WTC11 (cell line): ENCODE data around the gene P2RX4. TPM values are rescaled to one million over a fixed set of nuclear protein-coding genes. Genes with fewer than 3 reads are reported as not detected.

Source experiments
- ATAC-seq: fragments of 200-7000 bp; cut with Tn5 transposase; 2 replicates; pipeline ENCODE4 v1.10.0; 2021; ENCODE audit warnings: mild to moderate bottlenecking, moderate library complexity
- CTCF ChIA-PET: fragments of 300-600 bp; sonication (Branson Sonifier 250); formaldehyde crosslinking; loops from one replicate; lab custom pipeline; 2021; ENCODE audit warnings: antibody characterized with exemption; lab: Charles Lee
- POLR2A ChIA-PET: fragments of 350-600 bp; sonication (Branson Sonifier 250); formaldehyde crosslinking; loops from one replicate; lab custom pipeline; 2021; ENCODE audit warnings: antibody characterized with exemption; lab: Charles Lee
- DNase-seq: peaks from one replicate; pipeline ENCODE4 v3.0.0; 2021; ENCODE audit warnings: low spot score
- H3K27ac Mint-ChIP-seq: 2 replicates; pipeline ENCODE4 v1.8.0; 2021; ENCODE audit warnings: mixed read lengths
- H3K27me3 Mint-ChIP-seq: 2 replicates; pipeline ENCODE4 v1.8.0; 2021; ENCODE audit warnings: low read depth, mild to moderate bottlenecking, moderate library complexity, mixed read lengths
- H3K36me3 Mint-ChIP-seq: 2 replicates; pipeline ENCODE4 v1.8.0; 2021; ENCODE audit warnings: mixed read lengths
- H3K4me1 Mint-ChIP-seq: 2 replicates; pipeline ENCODE4 v1.8.0; 2022; ENCODE audit warnings: mixed read lengths
- H3K4me3 Mint-ChIP-seq: 2 replicates; pipeline ENCODE4 v1.8.0; 2021; ENCODE audit warnings: mild to moderate bottlenecking, moderate library complexity, mixed read lengths
- H3K9me3 Mint-ChIP-seq: 2 replicates; pipeline ENCODE4 v1.8.0; 2021; ENCODE audit warnings: mixed read lengths
- CREB1 ChIP-seq: sonication (generic); formaldehyde crosslinking; IDR thresholded peaks from 2 replicates; pipeline ENCODE4 v1.8.0; 2023; ENCODE audit warnings: mild to moderate bottlenecking, missing genetic modification reagents
- CREM ChIP-seq: sonication (generic); formaldehyde crosslinking; IDR thresholded peaks from 2 replicates; pipeline ENCODE4 v1.8.1; 2022; ENCODE audit warnings: mild to moderate bottlenecking, missing genetic modification reagents, moderate library complexity
- ESRRA ChIP-seq: sonication (generic); formaldehyde crosslinking; IDR thresholded peaks from 2 replicates; pipeline ENCODE4 v1.8.1; 2022; ENCODE audit warnings: mild to moderate bottlenecking, missing genetic modification reagents, borderline replicate concordance
- FOXP1 ChIP-seq: sonication (generic); formaldehyde crosslinking; IDR thresholded peaks from 2 replicates; pipeline ENCODE4 v1.8.0; 2022; ENCODE audit warnings: missing genetic modification reagents, mild to moderate bottlenecking, moderate library complexity, borderline replicate concordance
- GABPB1 ChIP-seq: sonication (generic); formaldehyde crosslinking; IDR thresholded peaks from 2 replicates; pipeline ENCODE4 v1.8.1; 2023; ENCODE audit warnings: mild to moderate bottlenecking, missing genetic modification reagents
- GRHL2 ChIP-seq: fragments of 250-450 bp; sonication (Bioruptor Pico); IDR thresholded peaks from 2 replicates; pipeline ENCODE4 v1.8.0; 2022; ENCODE audit warnings: mild to moderate bottlenecking, moderate library complexity; ENCODE audit not compliant: insufficient replicate concordance, severe bottlenecking
- GTF2I ChIP-seq: fragments of 250-450 bp; sonication (Bioruptor Pico); conservative IDR thresholded peaks from 2 replicates; pipeline ENCODE4 v1.4.0; 2021; ENCODE audit warnings: mild to moderate bottlenecking
- NFE2L1 ChIP-seq: sonication (generic); formaldehyde crosslinking; IDR thresholded peaks from 2 replicates; pipeline ENCODE4 v1.8.1; 2023; ENCODE audit warnings: missing genetic modification reagents
- OVOL2 ChIP-seq: fragments of 250-450 bp; sonication (Bioruptor Pico); IDR thresholded peaks from 2 replicates; pipeline ENCODE4 v1.9.0; 2021; ENCODE audit warnings: mild to moderate bottlenecking, borderline replicate concordance
- PRRX2 ChIP-seq: fragments of 250-450 bp; sonication (Bioruptor Pico); IDR thresholded peaks from 2 replicates; pipeline ENCODE4 v1.8.0; 2021; ENCODE audit warnings: mild to moderate bottlenecking
- RORB ChIP-seq: fragments of 250-450 bp; sonication (Bioruptor Pico); IDR thresholded peaks from 2 replicates; pipeline ENCODE4 v1.9.0; 2021; ENCODE audit warnings: mild to moderate bottlenecking
- SMAD4 ChIP-seq: sonication (generic); formaldehyde crosslinking; IDR thresholded peaks from 2 replicates; pipeline ENCODE4 v1.8.0; 2022; ENCODE audit warnings: mild to moderate bottlenecking, missing genetic modification reagents
- TEAD4 ChIP-seq: sonication (generic); formaldehyde crosslinking; IDR thresholded peaks from 2 replicates; pipeline ENCODE4 v1.8.0; 2022; ENCODE audit warnings: mild to moderate bottlenecking, missing genetic modification reagents
- ZNF232 ChIP-seq: sonication (generic); formaldehyde crosslinking; IDR thresholded peaks from 2 replicates; pipeline ENCODE4 v1.8.0; 2022; ENCODE audit warnings: mild to moderate bottlenecking, missing genetic modification reagents
- ZNF423 ChIP-seq: fragments of 250-450 bp; sonication (Bioruptor Pico); IDR thresholded peaks from 2 replicates; pipeline ENCODE4 v2.1.2; 2022; ENCODE audit warnings: mild to moderate bottlenecking, moderate library complexity
- total RNA-seq: library from RNA; stranded (reverse); gene quantifications from 3 replicates; pipeline ENCODE4 v1.2.3, GENCODE V29; 2021
- TF ChIP-seq, protein P1 (sequence below): sonication (generic); formaldehyde crosslinking; IDR thresholded peaks from 2 replicates; pipeline ENCODE4 v1.8.1; 2023; ENCODE audit warnings: mild to moderate bottlenecking, missing genetic modification reagents, borderline replicate concordance
- TF ChIP-seq, protein P2 (sequence below): sonication (generic); formaldehyde crosslinking; IDR thresholded peaks from 2 replicates; pipeline ENCODE4 v1.8.1; 2022; ENCODE audit warnings: mild to moderate bottlenecking, moderate library complexity, missing genetic modification reagents
- TF ChIP-seq, protein P3 (sequence below): sonication (generic); formaldehyde crosslinking; IDR thresholded peaks from 2 replicates; pipeline ENCODE4 v1.8.1; 2023; ENCODE audit warnings: mild to moderate bottlenecking, missing genetic modification reagents, moderate library complexity
- TF ChIP-seq, protein P4 (sequence below): sonication (generic); formaldehyde crosslinking; IDR thresholded peaks from 2 replicates; pipeline ENCODE4 v1.8.1; 2022; ENCODE audit warnings: low read depth, mild to moderate bottlenecking, moderate library complexity, missing genetic modification reagents, borderline replicate concordance
- TF ChIP-seq, protein P5 (sequence below): sonication (generic); formaldehyde crosslinking; conservative IDR thresholded peaks from 2 replicates; pipeline ENCODE4 v1.8.1; 2023; ENCODE audit warnings: mild to moderate bottlenecking, low read depth, missing genetic modification reagents, moderate library complexity
- TF ChIP-seq, protein P6 (sequence below): sonication (generic); formaldehyde crosslinking; IDR thresholded peaks from 2 replicates; pipeline ENCODE4 v1.8.1; 2023; ENCODE audit warnings: mild to moderate bottlenecking, missing genetic modification reagents, moderate library complexity

The P2RX4 gene
- total RNA-seq, 1 experiment from 2014 or later, result 13.9 TPM

DNA sequence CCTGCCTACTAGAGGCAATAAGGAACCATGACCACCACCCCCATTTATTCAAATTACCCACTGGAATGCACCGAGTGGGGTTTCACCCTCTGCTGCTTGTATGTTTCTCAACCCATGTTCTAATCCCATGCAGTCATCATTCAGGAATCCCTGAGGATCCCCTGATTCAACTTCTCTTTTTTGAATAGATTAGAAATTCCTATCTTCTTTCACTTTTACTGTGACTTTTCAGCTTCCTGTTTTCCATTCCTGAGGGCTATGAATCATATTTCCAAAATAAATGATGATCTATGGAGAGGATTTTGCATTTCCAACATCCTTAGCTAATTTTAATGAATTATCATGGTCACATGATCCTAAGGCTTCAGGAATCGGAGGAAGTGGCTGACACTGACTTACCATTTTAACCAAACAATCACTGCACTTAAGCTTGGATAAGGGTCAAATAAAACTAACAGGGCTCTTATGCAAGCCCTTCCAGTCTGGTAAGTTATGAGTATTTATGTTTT, 19.4 kb upstream of the P2RX4 start:
- no peaks in the 10 kb centered on the region for H3K4me1 Mint-ChIP-seq
- POLR2A ChIA-PET, result no interaction called here
- H3K27me3 Mint-ChIP-seq, result no peaks in the 10 kb centered on the region
- no peaks in the 10 kb centered on the region for H3K36me3 Mint-ChIP-seq
- no peak overlapping the region for H3K27ac Mint-ChIP-seq
- no peak for ATAC-seq
- DNase-seq, result no peak
- CTCF ChIA-PET, result interaction anchor here (1.8 kb wide), 1 partner anchor 185 kb away, joined by 6 read pairs; no protein-coding TSS in a partner anchor
- H3K4me3 Mint-ChIP-seq, result no peak overlapping the region
- TF ChIP-seq CREM (CRISPR knock-in tag) (no peak), CREB1 (CRISPR knock-in tag) (no peak), NFE2L1 (CRISPR knock-in tag) (no peak), GTF2I (CRISPR knock-in tag) (no peak), OVOL2 (no peak), RORB (CRISPR knock-in tag) (no peak)
- TF ChIP-seq, protein P1, sequence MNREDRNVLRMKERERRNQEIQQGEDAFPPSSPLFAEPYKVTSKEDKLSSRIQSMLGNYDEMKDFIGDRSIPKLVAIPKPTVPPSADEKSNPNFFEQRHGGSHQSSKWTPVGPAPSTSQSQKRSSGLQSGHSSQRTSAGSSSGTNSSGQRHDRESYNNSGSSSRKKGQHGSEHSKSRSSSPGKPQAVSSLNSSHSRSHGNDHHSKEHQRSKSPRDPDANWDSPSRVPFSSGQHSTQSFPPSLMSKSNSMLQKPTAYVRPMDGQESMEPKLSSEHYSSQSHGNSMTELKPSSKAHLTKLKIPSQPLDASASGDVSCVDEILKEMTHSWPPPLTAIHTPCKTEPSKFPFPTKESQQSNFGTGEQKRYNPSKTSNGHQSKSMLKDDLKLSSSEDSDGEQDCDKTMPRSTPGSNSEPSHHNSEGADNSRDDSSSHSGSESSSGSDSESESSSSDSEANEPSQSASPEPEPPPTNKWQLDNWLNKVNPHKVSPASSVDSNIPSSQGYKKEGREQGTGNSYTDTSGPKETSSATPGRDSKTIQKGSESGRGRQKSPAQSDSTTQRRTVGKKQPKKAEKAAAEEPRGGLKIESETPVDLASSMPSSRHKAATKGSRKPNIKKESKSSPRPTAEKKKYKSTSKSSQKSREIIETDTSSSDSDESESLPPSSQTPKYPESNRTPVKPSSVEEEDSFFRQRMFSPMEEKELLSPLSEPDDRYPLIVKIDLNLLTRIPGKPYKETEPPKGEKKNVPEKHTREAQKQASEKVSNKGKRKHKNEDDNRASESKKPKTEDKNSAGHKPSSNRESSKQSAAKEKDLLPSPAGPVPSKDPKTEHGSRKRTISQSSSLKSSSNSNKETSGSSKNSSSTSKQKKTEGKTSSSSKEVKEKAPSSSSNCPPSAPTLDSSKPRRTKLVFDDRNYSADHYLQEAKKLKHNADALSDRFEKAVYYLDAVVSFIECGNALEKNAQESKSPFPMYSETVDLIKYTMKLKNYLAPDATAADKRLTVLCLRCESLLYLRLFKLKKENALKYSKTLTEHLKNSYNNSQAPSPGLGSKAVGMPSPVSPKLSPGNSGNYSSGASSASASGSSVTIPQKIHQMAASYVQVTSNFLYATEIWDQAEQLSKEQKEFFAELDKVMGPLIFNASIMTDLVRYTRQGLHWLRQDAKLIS (CRISPR knock-in tag), result no peak
- TF ChIP-seq, protein P2, sequence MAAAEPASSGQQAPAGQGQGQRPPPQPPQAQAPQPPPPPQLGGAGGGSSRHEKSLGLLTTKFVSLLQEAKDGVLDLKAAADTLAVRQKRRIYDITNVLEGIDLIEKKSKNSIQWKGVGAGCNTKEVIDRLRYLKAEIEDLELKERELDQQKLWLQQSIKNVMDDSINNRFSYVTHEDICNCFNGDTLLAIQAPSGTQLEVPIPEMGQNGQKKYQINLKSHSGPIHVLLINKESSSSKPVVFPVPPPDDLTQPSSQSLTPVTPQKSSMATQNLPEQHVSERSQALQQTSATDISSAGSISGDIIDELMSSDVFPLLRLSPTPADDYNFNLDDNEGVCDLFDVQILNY (CRISPR knock-in tag), result no peak
- TF ChIP-seq, protein P3, sequence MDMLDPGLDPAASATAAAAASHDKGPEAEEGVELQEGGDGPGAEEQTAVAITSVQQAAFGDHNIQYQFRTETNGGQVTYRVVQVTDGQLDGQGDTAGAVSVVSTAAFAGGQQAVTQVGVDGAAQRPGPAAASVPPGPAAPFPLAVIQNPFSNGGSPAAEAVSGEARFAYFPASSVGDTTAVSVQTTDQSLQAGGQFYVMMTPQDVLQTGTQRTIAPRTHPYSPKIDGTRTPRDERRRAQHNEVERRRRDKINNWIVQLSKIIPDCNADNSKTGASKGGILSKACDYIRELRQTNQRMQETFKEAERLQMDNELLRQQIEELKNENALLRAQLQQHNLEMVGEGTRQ (CRISPR knock-in tag), result no peak
- TF ChIP-seq, protein P4, sequence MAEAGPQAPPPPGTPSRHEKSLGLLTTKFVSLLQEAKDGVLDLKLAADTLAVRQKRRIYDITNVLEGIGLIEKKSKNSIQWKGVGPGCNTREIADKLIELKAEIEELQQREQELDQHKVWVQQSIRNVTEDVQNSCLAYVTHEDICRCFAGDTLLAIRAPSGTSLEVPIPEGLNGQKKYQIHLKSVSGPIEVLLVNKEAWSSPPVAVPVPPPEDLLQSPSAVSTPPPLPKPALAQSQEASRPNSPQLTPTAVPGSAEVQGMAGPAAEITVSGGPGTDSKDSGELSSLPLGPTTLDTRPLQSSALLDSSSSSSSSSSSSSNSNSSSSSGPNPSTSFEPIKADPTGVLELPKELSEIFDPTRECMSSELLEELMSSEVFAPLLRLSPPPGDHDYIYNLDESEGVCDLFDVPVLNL, result no peak
- H3K9me3 Mint-ChIP-seq, result no peaks in the 10 kb centered on the region

DNA sequence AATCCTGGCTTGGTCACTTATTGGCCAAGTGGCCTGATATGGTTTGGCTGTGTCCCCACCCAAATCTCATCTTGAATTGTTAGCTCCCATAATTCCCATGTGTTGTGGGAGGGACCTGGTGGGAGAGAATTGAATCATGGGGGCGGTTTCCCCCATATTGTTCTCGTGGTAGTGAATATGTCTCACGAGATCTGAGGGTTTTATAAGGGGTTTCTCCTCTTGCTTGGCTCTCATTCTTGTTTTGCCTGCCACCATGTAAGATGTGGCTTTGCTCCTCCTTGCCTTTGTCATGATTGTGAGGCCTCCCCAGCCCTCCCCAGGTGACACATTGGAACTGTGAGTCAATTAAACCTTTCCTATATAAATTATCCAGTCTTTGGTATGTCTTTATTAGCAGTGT, 18.8 kb upstream of the P2RX4 start:
- Mint-ChIP-seq H3K36me3 (no peaks in the 10 kb centered on the region), H3K4me1 (no peaks in the 10 kb centered on the region), H3K4me3 (no peak overlapping the region), H3K27ac (no peak overlapping the region), H3K27me3 (no peaks in the 10 kb centered on the region), H3K9me3 (no peaks in the 10 kb centered on the region)
- ATAC-seq, result no peak
- TF ChIP-seq PRRX2 (no peak), TEAD4 (no peak), ZNF423 (no peak)
- TF ChIP-seq, protein P5, sequence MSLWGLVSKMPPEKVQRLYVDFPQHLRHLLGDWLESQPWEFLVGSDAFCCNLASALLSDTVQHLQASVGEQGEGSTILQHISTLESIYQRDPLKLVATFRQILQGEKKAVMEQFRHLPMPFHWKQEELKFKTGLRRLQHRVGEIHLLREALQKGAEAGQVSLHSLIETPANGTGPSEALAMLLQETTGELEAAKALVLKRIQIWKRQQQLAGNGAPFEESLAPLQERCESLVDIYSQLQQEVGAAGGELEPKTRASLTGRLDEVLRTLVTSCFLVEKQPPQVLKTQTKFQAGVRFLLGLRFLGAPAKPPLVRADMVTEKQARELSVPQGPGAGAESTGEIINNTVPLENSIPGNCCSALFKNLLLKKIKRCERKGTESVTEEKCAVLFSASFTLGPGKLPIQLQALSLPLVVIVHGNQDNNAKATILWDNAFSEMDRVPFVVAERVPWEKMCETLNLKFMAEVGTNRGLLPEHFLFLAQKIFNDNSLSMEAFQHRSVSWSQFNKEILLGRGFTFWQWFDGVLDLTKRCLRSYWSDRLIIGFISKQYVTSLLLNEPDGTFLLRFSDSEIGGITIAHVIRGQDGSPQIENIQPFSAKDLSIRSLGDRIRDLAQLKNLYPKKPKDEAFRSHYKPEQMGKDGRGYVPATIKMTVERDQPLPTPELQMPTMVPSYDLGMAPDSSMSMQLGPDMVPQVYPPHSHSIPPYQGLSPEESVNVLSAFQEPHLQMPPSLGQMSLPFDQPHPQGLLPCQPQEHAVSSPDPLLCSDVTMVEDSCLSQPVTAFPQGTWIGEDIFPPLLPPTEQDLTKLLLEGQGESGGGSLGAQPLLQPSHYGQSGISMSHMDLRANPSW (CRISPR knock-in tag), result no peak
- POLR2A ChIA-PET, result no interaction called here
- DNase-seq, result no peak
- CTCF ChIA-PET, result interaction anchor here (1.8 kb wide), 1 partner anchor 186 kb away, joined by 6 read pairs; no protein-coding TSS in a partner anchor

DNA sequence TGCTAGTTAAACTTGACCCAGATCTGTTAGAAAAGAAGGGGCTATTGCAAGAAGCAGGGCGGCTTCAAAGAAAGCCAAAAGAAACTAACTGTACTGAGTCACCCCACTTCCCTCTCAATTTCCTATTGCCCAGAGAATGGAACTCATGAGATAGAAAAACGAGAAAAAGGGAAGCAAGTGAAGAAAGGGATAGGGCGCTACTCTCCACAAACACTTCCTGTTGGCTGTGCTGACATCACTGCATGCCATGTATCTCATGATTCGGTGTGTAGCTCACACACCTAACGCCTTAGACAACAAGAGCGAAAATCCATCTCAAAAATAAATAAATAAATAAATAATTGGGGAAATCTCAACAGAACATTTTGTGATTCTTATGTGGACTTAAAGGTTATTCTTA, 13.0 kb upstream of the P2RX4 start:
- ChIA-PET CTCF (no interaction called here), POLR2A (no interaction called here)
- DNase-seq (no peak), ATAC-seq (no peak)
- Mint-ChIP-seq H3K4me1 (no peaks in the 10 kb centered on the region), H3K27me3 (no peaks in the 10 kb centered on the region), H3K36me3 (no peaks in the 10 kb centered on the region), H3K27ac (no peak overlapping the region), H3K9me3 (no peaks in the 10 kb centered on the region), H3K4me3 (no peak overlapping the region)
- TF ChIP-seq, protein P6, sequence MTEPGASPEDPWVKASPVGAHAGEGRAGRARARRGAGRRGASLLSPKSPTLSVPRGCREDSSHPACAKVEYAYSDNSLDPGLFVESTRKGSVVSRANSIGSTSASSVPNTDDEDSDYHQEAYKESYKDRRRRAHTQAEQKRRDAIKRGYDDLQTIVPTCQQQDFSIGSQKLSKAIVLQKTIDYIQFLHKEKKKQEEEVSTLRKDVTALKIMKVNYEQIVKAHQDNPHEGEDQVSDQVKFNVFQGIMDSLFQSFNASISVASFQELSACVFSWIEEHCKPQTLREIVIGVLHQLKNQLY (CRISPR knock-in tag), result no peak
- no peak for TF ChIP-seq GABPB1 (CRISPR knock-in tag)
- no peak for TF ChIP-seq ESRRA (CRISPR knock-in tag)
- TF ChIP-seq FOXP1 (CRISPR knock-in tag), result no peak
- no peak for TF ChIP-seq GRHL2 (CRISPR knock-in tag)
- TF ChIP-seq ZNF232, result no peak
- no peak for TF ChIP-seq SMAD4 (CRISPR knock-in tag)
